Endothelial cell of hepatic sinusoid (primary cell): ENCODE measurements around the gene CACNG7.
"Not testable (repeated sequence)": the region's sequence is repeated elsewhere in the genome, so short reads cannot be mapped to it uniquely, and the experiment has no call there.

Source experiments
- in situ Hi-C: cut with HindIII; loops from 2 replicates; pipeline ENCODE4 v1.10.0; 2017; ENCODE audit warnings: low sequenced_read_pairs

Gene CACNG7

DNA sequence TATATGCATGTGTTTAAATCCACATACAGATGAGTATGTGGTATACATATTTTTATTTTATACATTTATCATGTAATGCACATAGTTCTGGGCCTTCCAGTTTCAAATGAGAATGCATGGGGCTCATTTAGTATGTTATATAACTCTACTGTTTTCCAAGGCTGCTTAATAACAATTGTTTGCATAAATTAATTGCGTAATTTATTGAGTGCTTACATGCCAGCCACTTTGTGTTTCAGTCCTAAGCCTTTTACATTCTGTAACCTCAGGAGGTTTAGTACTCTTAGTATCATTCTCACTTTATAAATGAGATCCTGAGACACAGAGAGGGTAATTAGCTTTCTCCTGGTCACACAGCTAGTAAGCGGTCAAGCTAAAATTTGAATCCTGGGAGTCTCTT lies 36.9 kb downstream of the CACNG7 start:
- in situ Hi-C loops = no loop called here

DNA sequence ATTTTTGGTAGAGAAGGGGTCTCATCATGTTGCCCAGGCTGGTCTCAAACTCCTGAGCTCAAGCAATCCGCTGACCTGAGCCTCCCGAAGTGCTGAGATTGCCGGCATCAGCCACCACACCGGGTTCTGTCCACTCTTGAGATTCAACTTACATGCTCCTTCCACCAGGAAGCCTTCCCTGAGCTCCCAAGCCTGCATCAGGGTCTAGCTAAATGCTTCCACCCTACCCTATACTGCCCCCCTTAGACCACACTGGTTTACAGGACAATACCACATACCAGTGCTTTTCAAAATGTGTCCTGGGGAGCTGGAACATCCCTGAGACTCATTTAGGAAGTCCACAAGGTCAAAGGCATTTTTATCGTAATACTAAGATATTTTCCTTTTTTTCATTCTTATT lies 38.5 kb downstream of the CACNG7 start:
- in situ Hi-C loops = no loop called here

DNA sequence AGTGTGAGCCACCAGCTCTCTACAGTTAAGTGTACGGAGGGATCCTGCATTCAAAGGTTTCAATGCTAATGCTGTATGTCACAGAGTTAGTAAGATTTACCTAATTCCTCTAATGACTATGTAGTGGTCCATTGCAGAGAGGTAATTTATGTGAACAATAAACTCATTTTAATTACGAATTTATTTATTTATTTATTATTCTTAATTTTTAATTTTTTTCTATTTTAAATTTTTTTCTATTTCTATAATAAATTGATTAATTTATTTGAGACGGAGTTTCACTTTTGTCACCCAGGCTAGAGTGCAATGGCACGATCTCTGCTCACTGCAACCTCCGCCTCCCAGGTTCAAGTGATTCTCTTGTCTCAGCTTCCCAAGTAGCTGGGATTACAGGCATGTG lies 39.5 kb downstream of the CACNG7 start:
- in situ Hi-C loops = not testable (repeated sequence)

DNA sequence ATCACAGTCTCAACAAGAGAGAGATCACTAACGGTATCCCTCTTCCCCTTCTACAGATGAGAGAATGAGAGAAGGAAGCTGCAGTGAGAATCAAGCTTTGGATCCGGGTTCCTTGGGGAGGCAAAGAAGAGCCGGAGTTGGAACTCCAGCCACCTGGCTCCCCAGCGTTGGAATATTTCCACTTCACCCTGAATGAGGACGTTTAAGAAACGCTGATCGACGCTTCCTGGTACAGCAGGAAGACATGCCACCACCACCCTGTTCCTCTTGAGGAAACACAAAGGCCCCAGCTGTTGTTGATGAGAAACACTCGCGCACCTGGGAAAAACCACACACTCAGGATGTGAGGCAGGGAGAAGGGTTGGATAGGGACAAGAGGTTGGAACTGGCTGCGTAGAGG lies 42.4 kb downstream of the CACNG7 start:
- in situ Hi-C loops = loop anchor here (10.0 kb wide), 2 partner anchors 47 to 137 kb away; partner anchors contain the start of gene CACNG7

DNA sequence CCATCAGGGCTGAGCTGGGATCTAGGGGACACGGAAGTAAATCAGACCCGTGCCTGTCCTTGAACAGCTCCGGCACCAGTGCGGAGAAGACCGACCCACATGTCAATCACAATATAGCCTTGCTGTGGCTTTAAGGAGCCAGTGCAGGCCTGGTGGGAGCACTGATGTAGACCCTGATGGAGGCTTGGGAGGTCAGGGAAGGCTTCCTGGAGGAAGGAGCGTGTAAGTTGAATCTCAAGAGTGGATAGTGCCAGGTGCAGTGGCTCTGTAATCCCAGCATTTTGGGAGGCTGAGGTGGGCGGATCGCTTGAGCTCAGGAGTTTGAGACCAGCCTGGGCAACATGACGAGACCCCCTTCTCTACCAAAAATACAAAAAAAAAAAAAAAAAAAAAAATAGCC lies 42.9 kb downstream of the CACNG7 start:
- in situ Hi-C loops = loop anchor here (10.0 kb wide), 2 partner anchors 47 to 137 kb away; partner anchors contain the start of gene CACNG7

DNA sequence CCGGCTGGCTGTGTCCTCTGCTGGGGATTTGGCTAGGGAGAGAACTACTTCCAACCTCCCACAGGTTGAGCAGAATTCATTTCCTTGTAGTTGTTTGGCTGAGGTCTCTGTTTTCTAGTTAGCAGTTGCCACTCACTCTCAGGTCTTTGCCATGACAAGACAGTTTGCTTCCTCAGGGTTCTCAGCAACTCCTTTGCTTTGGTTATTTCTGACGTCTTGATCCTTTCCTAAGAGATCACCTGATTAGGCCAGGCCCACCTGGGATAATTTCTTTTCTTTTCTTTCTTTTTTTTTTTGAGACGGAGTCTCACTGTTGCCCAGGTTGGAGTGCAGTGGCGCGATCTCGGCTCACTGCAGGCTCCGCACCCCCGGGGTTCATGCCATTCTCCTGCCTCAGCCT lies 44.3 kb downstream of the CACNG7 start:
- in situ Hi-C loops = loop anchor here (10.0 kb wide), 2 partner anchors 49 to 139 kb away; partner anchors contain the start of gene CACNG7

DNA sequence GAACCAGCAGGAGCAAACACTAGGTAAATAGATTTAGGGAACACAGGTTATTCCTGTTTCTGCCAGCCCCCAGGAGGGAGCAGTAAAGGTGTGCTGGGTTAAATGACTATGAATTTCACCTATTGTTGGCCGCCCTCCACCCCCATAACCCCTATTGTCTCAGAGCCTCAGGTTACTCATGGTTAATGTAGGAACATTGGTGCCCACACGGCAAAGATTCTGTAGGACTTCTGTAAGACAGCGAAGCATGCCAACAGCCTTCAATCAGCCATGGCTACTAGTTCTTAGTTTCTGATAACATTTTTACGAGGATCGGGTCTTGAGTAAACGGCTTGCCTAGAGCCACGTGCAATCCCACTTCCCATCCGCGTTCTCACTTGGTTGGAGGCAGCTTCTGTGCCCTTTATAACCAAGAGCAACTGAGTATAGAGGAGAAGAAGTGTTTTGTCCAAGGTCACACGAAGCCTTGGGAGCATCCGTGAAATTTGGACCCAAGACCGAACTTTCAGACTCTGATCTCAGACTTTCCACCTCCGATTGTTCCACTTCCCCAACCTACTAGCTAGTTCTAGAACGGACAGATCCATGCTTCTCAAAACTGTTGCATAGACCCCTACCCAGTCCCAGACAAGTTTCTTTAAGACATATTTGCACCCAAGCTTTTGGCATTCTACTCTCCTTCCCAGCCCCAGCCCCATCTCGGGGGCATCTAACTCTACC lies 48.5 kb downstream of the CACNG7 start:
- in situ Hi-C loops = loop anchor here (10.0 kb wide), 2 partner anchors 53 to 143 kb away; partner anchors contain the start of gene CACNG7

DNA sequence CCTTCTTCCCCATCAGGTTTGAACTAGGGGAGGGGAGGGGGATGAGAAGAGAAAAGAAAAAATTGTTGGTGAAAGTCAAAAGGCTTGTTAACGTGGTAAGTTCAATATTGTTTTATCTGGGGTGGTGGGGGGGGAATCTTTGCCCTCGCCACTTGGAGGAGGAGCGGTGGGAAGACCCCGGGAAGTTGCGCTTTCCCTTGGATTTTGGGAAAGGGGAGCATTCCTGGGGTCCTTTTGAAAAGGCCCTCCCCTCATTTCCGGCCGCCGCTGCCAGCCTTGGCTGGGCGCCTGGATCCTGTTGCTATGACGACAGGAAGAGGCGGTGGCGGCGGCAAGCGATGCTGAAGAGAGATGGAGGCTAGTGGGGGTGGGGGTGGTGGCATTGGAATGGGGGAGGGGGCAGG lies 49.1 kb downstream of the CACNG7 start:
- in situ Hi-C loops = loop anchor here (10.0 kb wide), 2 partner anchors 53 to 143 kb away; partner anchors contain the start of gene CACNG7

DNA sequence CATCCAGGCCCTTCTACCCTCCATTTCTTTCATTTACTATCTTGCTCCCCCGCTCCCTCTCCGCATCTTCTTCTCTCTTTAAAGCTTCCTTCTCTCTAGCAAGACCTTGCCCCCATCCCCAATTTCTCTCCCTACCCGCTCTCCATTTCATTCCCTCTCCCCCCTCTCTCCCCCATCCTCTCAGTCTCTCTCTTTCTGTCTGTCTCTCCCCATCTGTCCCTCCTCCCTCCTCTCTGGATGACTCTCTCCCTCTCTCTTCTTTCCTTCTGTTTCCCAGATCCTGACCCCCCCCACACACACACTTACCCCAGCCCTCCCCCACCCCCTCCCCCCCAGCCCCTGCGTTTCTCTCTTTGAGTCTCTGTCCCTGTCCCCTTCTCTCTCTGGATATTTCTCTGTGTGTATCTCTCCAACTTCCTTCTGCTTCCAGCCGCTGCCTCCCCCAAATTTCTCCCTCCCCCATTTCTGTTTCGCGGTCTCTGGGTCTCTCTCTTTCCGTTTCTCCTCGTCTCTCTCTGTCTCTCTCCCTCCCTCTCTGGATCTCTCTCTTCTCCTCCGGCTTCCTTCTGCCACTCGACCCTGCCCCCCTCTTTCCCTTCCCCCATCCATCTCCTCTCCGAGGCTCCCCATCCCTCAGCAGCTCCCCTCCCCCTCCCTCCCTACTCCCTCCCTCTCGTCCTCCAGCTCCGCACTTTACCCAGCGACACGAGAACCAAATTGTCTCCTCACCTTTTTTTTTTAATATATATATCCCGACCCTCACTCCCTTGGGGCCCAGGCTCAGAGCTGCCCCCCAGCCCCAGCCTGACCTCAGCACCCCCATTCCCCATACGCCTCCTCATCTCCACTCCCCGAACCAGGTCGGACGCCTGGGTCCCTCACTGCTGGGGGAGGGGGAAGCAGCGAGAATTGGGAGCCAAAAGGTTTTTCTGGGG lies 50.0 kb downstream of the CACNG7 start:
- in situ Hi-C loops = loop anchor here (10.0 kb wide), 2 partner anchors 54 to 144 kb away; partner anchors contain the start of gene CACNG7

DNA sequence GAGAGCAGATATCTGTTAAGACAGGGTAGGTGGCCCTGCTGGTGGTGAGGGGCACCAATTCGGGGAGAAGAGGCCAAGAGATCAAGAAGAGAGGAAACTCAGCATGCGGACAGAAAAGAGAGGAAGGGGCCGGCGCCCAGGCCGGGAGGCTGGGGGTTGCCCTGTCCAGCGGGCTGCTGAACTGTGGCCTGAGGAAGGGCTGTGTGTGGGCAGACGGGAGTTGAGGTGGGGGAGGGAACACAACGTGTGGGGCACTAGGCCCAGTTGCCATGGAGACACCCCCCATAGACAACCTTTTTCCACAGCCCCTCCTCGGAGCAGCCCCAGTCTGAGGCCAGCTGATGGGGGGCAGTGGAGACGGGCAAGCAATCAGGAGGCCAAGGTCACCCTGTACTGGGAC lies 51.1 kb downstream of the CACNG7 start:
- in situ Hi-C loops = no loop called here

DNA sequence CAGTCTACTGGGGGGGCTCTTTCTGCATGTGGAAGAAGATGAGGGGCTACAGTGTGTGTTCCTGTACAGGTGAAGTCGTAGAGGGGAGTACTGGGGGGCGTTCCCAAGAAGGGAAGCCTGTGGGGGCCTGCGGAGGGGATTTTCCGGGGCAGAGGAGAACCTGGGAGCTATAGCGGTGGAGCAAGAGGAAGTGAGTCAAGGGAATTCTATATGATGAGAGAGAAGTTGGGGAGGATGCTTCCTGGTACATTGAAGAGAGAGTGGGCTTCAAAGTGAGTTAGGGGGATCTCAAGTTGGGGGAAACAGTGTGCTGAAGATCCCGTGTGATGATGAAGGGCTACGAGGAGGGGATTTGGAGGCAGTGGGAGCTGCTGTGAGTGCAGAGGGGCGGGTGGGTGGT lies 51.8 kb downstream of the CACNG7 start:
- in situ Hi-C loops = no loop called here

DNA sequence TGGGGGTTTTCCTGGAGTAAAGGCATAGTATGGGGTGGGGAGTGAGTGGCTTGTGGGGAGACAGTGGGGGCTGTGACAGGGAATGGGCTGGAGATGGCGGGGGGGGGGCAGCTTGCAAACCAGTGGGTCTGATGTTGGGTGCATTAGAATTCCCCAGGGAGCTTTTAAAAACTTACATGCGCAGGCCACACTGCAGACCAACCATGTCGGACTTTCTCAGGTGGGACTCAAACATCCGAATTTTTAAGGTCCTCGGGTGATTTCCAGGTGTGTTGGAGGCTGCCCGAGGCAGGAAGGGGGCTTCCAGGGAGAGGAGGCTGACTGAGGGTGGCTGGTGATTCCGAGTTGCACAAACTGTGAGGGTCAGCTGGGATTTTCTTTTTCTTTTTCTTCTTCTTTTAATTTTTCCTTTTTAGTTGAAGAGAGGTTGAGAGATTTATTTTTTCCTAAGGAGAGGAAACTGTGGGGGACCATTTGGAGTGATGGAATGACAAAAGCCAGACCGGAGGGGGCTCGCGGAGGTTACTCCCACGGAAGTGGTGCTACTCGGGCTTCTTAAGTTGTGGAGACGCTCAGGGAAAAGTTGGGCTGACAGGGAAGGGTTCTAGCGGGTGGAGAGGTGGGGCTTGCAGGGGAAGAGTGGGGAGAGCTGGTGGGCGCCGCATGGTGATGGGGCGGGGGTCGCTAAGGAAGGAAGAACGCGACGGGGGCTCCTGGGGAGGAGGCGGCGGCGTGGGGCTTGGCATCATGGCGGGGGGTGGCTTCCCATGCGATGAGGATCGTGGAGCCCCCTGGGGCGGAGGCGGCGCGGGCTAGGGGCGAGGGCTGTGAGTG lies 52.7 kb downstream of the CACNG7 start:
- in situ Hi-C loops = no loop called here

DNA sequence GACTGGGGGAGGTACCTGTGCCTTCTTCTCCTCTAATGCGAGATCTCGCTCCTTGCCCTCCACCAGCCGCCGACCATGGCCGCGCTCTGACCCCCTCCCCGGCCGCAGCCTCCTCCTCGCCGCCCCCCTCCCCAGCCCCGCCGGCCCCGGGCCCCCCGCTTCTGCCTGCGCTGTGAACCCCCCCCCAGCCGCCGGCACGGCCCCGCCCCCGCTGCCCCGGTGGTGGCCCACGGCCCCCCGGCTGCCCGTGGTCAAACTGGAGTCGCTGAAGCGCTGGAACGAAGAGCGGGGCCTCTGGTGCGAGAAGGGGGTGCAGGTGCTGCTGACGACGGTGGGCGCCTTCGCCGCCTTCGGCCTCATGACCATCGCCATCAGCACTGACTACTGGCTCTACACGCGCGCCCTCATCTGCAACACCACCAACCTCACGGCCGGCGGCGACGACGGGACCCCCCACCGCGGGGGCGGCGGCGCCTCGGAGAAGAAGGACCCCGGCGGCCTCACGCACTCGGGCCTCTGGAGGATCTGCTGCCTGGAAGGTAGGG lies 53.9 kb downstream of the CACNG7 start, which contains the start of gene CACNG8:
TSS of gene CACNG8 (plus strand) at position 51 of the 545 bp plus-strand sequence.
- in situ Hi-C loops = no loop called here

DNA sequence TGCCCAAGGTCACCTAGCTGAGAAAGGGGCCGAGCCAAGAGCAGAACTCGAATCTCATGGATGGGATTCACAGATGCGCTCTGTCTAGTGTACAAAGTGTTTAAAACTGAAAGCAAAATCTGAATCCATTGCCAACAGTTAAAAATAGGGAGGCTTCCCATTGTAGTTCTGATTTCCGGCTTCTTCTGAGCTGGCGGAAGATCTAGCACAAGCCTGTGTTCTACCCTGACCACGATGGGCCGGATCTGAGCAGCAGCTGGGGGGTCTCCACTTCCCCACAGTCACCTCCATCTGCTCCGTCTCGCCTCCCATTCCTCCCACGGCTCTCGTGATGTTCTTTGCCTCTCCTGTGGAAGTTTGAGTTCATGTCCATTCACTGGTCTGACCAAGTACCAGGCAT lies 56.0 kb downstream of the CACNG7 start:
- in situ Hi-C loops = loop anchor here (5.0 kb wide), 1 partner anchor 72 kb away; no protein-coding TSS in a partner anchor

DNA sequence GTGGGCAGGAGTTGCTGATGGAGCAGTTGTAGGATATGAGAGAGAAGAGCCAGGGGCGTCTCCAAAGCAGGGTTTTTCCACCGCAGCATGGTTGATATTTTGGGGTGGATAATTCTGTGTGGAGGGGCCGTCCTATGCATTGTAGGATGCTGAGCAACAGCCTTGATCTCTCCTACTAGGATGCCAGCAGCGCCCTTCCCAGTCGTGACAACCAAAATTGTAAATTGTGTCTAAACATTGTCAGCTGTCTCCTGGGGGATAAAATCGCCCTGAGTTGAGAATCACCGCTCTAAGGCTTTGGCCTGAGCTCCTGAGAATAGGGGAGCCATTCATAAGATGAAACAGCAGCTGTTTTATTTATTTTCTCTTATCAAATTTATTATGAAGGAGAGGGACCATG lies 57.9 kb downstream of the CACNG7 start:
- in situ Hi-C loops = loop anchor here (5.0 kb wide), 1 partner anchor 70 kb away; no protein-coding TSS in a partner anchor

DNA sequence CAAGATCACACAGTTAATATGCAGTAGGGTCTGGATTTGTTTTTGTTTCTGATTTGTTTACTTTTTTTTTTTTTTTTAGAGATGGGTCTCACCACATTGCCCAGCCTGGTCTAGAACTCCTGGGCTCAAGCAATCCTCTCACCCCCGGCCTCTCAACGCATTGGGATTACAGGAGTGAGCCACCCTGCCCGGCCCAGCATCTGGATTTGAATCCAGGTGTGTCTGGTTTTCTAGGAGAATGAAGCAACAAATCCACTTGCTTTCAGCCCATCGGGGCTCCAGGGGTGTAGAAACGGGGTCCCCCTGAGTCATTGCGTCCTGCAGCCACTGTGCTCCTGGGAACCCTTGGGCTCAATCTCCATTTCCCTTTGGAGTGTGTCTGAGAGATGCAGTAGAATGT lies 60.3 kb downstream of the CACNG7 start:
- in situ Hi-C loops = loop anchor here (5.0 kb wide), 1 partner anchor 68 kb away; no protein-coding TSS in a partner anchor

DNA sequence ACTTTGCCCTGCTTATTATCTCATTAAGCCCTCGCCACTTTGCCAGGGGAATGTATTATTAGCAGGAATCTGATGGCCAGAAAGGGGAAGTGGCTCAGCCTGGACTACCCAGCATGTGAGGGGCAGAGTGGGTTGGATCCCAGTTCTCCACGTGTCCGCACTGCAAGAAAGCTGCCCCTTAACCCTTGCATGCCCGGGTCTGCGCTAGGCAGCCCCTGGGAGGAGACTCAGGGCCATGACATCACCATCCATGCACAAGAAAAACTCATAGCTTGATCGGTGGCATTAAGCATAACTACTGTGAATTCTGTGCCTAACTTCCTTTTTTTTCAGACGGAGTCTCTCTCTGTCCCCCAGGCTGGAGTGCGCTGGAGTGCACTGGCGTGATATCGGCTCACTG lies 62.6 kb downstream of the CACNG7 start:
- in situ Hi-C loops = no loop called here

DNA sequence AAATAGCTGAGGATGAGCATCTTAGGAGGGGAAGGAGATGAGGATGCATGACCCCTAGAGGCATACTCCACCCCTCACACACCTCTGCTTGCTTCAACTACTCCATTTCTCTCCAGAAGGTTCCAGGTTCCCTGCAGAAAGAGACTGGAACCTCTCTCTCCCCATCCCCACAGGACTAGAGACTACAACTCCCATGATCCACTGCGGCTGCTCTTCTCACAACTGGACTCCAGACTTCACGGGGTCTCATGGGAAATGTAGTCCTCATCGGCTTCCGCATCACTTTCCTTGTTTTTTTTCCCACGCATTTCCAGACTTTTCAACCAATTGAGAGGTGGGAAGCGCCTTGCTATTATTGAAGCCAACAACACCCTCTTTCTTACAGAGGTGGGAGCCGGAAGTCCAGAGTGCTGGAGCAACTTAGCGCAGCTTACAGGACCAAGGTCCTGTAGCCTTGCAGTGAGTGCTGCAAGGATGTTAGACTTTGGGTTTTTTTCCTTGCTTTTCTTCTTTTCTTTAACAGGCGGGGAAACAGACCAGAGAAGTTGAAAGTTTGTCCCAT lies 68.4 kb downstream of the CACNG7 start:
- in situ Hi-C loops = no loop called here

DNA sequence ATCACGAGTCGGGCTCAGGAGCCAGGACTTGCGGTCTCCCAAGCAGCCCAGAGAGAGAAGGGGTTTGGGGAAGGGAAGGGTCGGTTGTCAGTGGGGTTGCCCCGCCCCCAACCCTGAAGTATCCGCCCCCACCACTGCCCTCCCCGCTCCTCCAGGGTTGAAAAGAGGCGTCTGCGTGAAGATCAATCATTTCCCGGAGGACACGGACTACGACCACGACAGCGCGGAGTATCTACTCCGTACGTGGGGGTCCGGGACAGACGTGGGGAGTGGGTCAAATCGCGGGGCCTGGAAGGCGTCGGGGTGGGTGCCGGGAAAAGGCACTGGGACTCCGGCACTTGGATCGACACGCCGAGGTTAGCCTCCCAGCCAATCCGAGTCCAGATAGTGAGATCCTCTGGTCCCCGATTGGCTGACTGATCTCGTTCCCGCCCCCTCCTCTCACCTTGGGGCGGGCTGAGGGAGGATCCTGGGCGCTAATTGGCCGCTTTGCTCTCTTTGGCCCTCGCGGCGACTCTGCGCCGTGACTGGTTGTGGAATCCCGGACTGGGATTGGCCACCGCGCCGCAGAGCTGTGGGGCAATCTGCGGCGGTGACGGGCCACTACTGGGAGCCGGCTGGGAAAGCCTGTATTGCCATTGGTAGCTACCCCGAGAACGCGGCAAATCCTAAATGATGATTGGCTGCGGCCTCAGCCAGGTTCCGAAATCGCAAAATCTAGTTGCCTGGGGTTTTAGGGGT lies 69.1 kb downstream of the CACNG7 start:
- in situ Hi-C loops = no loop called here
